ENCODE results near the gene UBE2L5. TPM values are rescaled to one million over a fixed set of nuclear protein-coding genes. Genes with fewer than 3 reads are reported as not detected.

Gene UBE2L5
- total and polyA plus RNA-seq, 2 donors (not counting 3 experiments of a cell fraction or from before 2014, with no cell fraction given) = not detected

DNA sequence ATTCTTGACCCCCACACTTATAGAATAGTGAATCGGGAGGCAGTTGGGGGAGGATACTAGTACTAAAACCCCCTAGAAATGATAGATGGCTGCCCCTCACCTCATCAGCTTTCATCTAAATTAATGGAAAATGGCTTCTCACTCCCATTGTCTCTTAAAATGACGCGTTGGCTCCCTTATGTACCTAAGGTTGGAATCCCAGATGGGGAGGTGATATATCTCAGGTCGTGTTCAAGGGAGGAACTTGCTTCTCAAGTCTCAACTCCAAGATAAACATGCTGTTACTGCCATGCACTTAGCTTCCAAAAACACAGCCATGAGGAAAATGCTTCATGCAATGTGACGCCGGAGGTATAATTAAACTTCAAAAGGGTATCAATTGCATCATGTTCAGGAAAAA, 18.8 kb upstream of the UBE2L5 start:
- H3K9ac ChIP-seq (replicated peaks; ENCODE audit: extremely low read depth, insufficient read depth, low read length) = no peak overlapping the region
- no peak overlapping the region for H3K27ac ChIP-seq (ENCODE audit: insufficient read depth, low read depth, low read length)
- H3K79me2 ChIP-seq (ENCODE audit: control insufficient read depth, insufficient read depth, low read length) = no peaks in the 10 kb centered on the region
- H3K4me1 ChIP-seq (ENCODE audit: control insufficient read depth, extremely low read depth, insufficient read depth, low read length) = no peaks in the 10 kb centered on the region
- DNase-seq (ENCODE audit: low read depth, low spot score) (no peak), FAIRE-seq (no peak)
- no peaks in the 10 kb centered on the region for H3K9me3 ChIP-seq (replicated peaks; ENCODE audit: control insufficient read depth, insufficient read depth, low read length)
- H3K4me2 ChIP-seq (ENCODE audit: insufficient read depth, low read length) = no peak overlapping the region
- no peaks in the 10 kb centered on the region for H4K20me1 ChIP-seq (replicated peaks; ENCODE audit: control insufficient read depth, extremely low read depth, insufficient read depth, low read length)
- POLR2A ChIA-PET = no interaction called here
- H2AFZ ChIP-seq (ENCODE audit: low read depth, low read length) = no peak overlapping the region
- CTCF ChIA-PET = no interaction called here
- peaks cover 4 to 8% of the 10 kb centered on the region in 2 experiments for H3K27me3 ChIP-seq (ENCODE audit: control insufficient read depth in 2 of 2, insufficient read depth in 2 of 2, low read length in 2 of 2)
- dilution Hi-C loops (cut with MboI; ENCODE audit: extremely low pct_ligation_motif_present, low sequenced_read_pairs) (no loop called here), intact Hi-C loops (cut with micrococcal nuclease) (no loop called here)
- no peak overlapping the region for H3K4me3 ChIP-seq (replicated peaks in 1 of 3; ENCODE audit: insufficient read depth in 1 of 3, low read depth in 1 of 3, low read length in 3 of 3)
- H3K9me1 ChIP-seq (replicated peaks; ENCODE audit: control insufficient read depth, extremely low read depth, insufficient read depth, low read length) = no peaks in the 10 kb centered on the region
- BruUV-seq (replicated peaks) = no TSS peak
- H3K36me3 ChIP-seq (ENCODE audit: control insufficient read depth in 2 of 2, extremely low read depth in 1 of 2, insufficient read depth in 2 of 2, low read length in 2 of 2) = no peaks in the 10 kb centered on the region
- TF ChIP-seq GATA2 (IDR thresholded peaks at IDR 0.05; ENCODE audit: insufficient read depth, insufficient read length, low read depth, low read length) = no peak
- TF ChIP-seq, protein P1, sequence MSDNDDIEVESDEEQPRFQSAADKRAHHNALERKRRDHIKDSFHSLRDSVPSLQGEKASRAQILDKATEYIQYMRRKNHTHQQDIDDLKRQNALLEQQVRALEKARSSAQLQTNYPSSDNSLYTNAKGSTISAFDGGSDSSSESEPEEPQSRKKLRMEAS (IDR thresholded peaks at IDR 0.05; ENCODE audit: insufficient read depth, insufficient read length) = no peak
- no peak for TF ChIP-seq POLR2A (IDR thresholded peaks at IDR 0.05; ENCODE audit: low read depth, low read length)
- TF ChIP-seq FOS (IDR thresholded peaks at IDR 0.05; ENCODE audit: borderline replicate concordance, insufficient read depth, low read length) = no peak
- no peak for TF ChIP-seq JUN (IDR thresholded peaks at IDR 0.05; ENCODE audit: borderline replicate concordance, insufficient read depth, insufficient read length, low read depth)

DNA sequence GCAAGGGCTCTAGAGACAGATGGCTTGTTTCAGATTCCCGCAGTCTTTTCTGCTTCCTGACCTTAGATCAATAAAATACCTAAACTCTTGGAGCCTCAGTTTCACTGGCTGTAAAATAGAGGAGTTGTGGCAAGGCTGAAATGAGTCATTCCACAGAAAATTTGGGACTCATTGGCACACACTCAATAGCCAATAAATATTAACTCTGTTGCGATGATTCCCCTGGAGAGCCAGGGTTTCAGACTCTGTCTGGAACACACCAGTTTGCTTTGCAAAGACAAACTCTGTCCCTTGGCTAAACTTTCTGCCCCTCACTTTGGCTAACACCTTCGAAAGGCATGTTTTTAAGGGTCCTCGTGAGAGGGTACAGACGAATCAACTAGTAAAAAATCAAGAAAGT, 18.1 kb upstream of the UBE2L5 start:
- BruUV-seq (replicated peaks) = no TSS peak
- intact Hi-C loops (cut with micrococcal nuclease) = no loop called here
- H3K4me2 ChIP-seq (ENCODE audit: insufficient read depth, low read length) = no peak overlapping the region
- DNase-seq (ENCODE audit: low read depth, low spot score) (no peak), FAIRE-seq (peak; percentile 8)
- TF ChIP-seq, protein P2, sequence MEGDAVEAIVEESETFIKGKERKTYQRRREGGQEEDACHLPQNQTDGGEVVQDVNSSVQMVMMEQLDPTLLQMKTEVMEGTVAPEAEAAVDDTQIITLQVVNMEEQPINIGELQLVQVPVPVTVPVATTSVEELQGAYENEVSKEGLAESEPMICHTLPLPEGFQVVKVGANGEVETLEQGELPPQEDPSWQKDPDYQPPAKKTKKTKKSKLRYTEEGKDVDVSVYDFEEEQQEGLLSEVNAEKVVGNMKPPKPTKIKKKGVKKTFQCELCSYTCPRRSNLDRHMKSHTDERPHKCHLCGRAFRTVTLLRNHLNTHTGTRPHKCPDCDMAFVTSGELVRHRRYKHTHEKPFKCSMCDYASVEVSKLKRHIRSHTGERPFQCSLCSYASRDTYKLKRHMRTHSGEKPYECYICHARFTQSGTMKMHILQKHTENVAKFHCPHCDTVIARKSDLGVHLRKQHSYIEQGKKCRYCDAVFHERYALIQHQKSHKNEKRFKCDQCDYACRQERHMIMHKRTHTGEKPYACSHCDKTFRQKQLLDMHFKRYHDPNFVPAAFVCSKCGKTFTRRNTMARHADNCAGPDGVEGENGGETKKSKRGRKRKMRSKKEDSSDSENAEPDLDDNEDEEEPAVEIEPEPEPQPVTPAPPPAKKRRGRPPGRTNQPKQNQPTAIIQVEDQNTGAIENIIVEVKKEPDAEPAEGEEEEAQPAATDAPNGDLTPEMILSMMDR (IDR thresholded peaks at IDR 0.05; ENCODE audit: extremely low read depth in 1 of 2, insufficient read depth in 1 of 2, low read depth in 1 of 2, low read length in 2 of 2) = no peak
- no peak for TF ChIP-seq GATA2 (IDR thresholded peaks at IDR 0.05; ENCODE audit: insufficient read depth, insufficient read length, low read depth, low read length)
- TF ChIP-seq POLR2AphosphoS5 (IDR thresholded peaks at IDR 0.05; ENCODE audit: insufficient read depth, low read depth, low read length) = no peak
- TF ChIP-seq, protein P1 (IDR thresholded peaks at IDR 0.05; ENCODE audit: insufficient read depth, insufficient read length) = no peak
- no peak for TF ChIP-seq JUN (IDR thresholded peaks at IDR 0.05; ENCODE audit: borderline replicate concordance, insufficient read depth, insufficient read length, low read depth)
- TF ChIP-seq POLR2A (IDR thresholded peaks at IDR 0.05; ENCODE audit: low read depth, low read length) = no peak
- TF ChIP-seq MYC (IDR thresholded peaks at IDR 0.05; ENCODE audit: low read depth, low read length) = no peak
- TF ChIP-seq FOS (IDR thresholded peaks at IDR 0.05; ENCODE audit: borderline replicate concordance, insufficient read depth, low read length) = no peak
- TF ChIP-seq EZH2 (IDR thresholded peaks at IDR 0.05; ENCODE audit: borderline replicate concordance, low read depth, low read length, severe bottlenecking) = no peak
- dilution Hi-C loops (cut with MboI; ENCODE audit: extremely low pct_ligation_motif_present, low sequenced_read_pairs) = no loop called here
- no peak overlapping the region for H2AFZ ChIP-seq (ENCODE audit: low read depth, low read length)
- no peaks in the 10 kb centered on the region for H3K9me3 ChIP-seq (replicated peaks; ENCODE audit: control insufficient read depth, insufficient read depth, low read length)
- peaks cover 4 to 8% of the 10 kb centered on the region in 2 experiments for H3K27me3 ChIP-seq (ENCODE audit: control insufficient read depth in 2 of 2, insufficient read depth in 2 of 2, low read length in 2 of 2)
- H4K20me1 ChIP-seq (replicated peaks; ENCODE audit: control insufficient read depth, extremely low read depth, insufficient read depth, low read length) = no peaks in the 10 kb centered on the region
- no peaks in the 10 kb centered on the region for H3K9me1 ChIP-seq (replicated peaks; ENCODE audit: control insufficient read depth, extremely low read depth, insufficient read depth, low read length)
- no peaks in the 10 kb centered on the region for H3K36me3 ChIP-seq (ENCODE audit: control insufficient read depth in 2 of 2, extremely low read depth in 1 of 2, insufficient read depth in 2 of 2, low read length in 2 of 2)
- H3K4me3 ChIP-seq (replicated peaks in 1 of 3; ENCODE audit: insufficient read depth in 1 of 3, low read depth in 1 of 3, low read length in 3 of 3) = no peak overlapping the region
- H3K79me2 ChIP-seq (ENCODE audit: control insufficient read depth, insufficient read depth, low read length) = no peaks in the 10 kb centered on the region
- CTCF ChIA-PET = interaction anchor here (0.6 to 2.1 kb wide), 4 partner anchors 9 to 931 kb away, joined by 3 to 5 read pairs (median 4); no protein-coding TSS in a partner anchor
- peaks cover 3% of the 10 kb centered on the region for H3K4me1 ChIP-seq (ENCODE audit: control insufficient read depth, extremely low read depth, insufficient read depth, low read length)
- POLR2A ChIA-PET = no interaction called here
- H3K9ac ChIP-seq (replicated peaks; ENCODE audit: extremely low read depth, insufficient read depth, low read length) = no peak overlapping the region
- no peak overlapping the region for H3K27ac ChIP-seq (ENCODE audit: insufficient read depth, low read depth, low read length)

Measured in endothelial cell of umbilical vein (primary cell).